H1 (cell line): Measurements from ENCODE around the gene C1QTNF1. TPM values are rescaled to one million over a fixed set of nuclear protein-coding genes. Genes with fewer than 3 reads are reported as not detected.

Experiments
- CTCF ChIA-PET: fragments of 300-600 bp; sonication (Branson Sonifier 250); formaldehyde crosslinking; loops from one replicate; lab custom pipeline; 2021; ENCODE audit not compliant: partially characterized antibody; lab: Charles Lee
- POLR2A ChIA-PET: fragments of 300-600 bp; sonication (Branson Sonifier 250); formaldehyde crosslinking; loops from one replicate; lab custom pipeline; 2021; ENCODE audit warnings: inconsistent platforms; ENCODE audit not compliant: partially characterized antibody; lab: Charles Lee
- DNase-seq, 2 experiments: peaks; one replicate each; pipeline versions ENCODE4 v3.0.0 to v3.0.0-alpha.2; 2010 to 2022; ENCODE audit warnings: low spot score in 2 of 2, low read depth in 1 of 2, mixed read lengths in 1 of 2
- FAIRE-seq: peaks from 2 replicates; lab custom pipeline; 2011; peaks lifted over from hg19 to GRCh38; lab: Jason Lieb, UNC
- H2AFZ ChIP-seq: 2 replicates; pipeline ENCODE4 v1.8.1; 2012; ENCODE audit warnings: low read length, inconsistent platforms
- H2AK5ac ChIP-seq: 2 replicates; pipeline ENCODE4 v1.6.1; 2013; ENCODE audit warnings: low read depth, low read length
- H2BK120ac ChIP-seq: replicated peaks from 2 replicates; pipeline ENCODE3; 2013; ENCODE audit warnings: low read depth, low read length, inconsistent platforms
- H2BK12ac ChIP-seq: 2 replicates; pipeline ENCODE4 v1.6.1; 2013; ENCODE audit warnings: low read depth, low read length
- H2BK15ac ChIP-seq: 2 replicates; pipeline ENCODE4 v1.6.1; 2013; ENCODE audit warnings: low read length
- H2BK20ac ChIP-seq: 2 replicates; pipeline ENCODE4 v1.6.1; 2013; ENCODE audit warnings: low read length
- H2BK5ac ChIP-seq: 2 replicates; pipeline ENCODE4 v1.6.1; 2013; ENCODE audit warnings: low read depth, low read length
- H3K14ac ChIP-seq: 2 replicates; pipeline ENCODE4 v1.6.1; 2013; ENCODE audit warnings: inconsistent platforms; ENCODE audit not compliant: insufficient read length
- H3K18ac ChIP-seq: 2 replicates; pipeline ENCODE4 v1.6.1; 2013; ENCODE audit warnings: low read length; ENCODE audit errors: extremely low read depth
- H3K23ac ChIP-seq: 2 replicates; pipeline ENCODE4 v1.6.1; 2013; ENCODE audit warnings: inconsistent platforms; ENCODE audit not compliant: insufficient read length
- H3K23me2 ChIP-seq: 2 replicates; pipeline ENCODE4 v1.6.1; 2013; ENCODE audit warnings: low read depth, low read length
- H3K27ac ChIP-seq: 2 replicates; pipeline ENCODE4 v1.6.1; 2011; ENCODE audit warnings: low read depth, low read length, inconsistent platforms
- H3K27me3 ChIP-seq, 4 experiments: replicated peaks in 1 of 4; 1 replicate in 1 of 4; 2 replicates in 3 of 4; pipeline versions ENCODE4 v1.6.1 to v1.8.1; 2011 to 2013; ENCODE audit warnings: low read length in 3 of 4, mild to moderate bottlenecking in 3 of 4, inconsistent platforms in 2 of 4, mixed read lengths in 2 of 4, moderate library complexity in 1 of 4; ENCODE audit not compliant: control insufficient read depth in 3 of 4, insufficient read depth in 3 of 4; ENCODE audit errors: extremely low read depth in 1 of 4
- H3K36me3 ChIP-seq, 4 experiments: 2 replicates each; pipeline versions ENCODE4 v1.6.1 to v1.8.1; 2011 to 2013; ENCODE audit warnings: mild to moderate bottlenecking in 4 of 4, low read length in 3 of 4, moderate library complexity in 2 of 4, control low read depth in 1 of 4, inconsistent platforms in 1 of 4; ENCODE audit not compliant: insufficient read depth in 4 of 4, control insufficient read depth in 2 of 4
- H3K4ac ChIP-seq: replicated peaks from 2 replicates; pipeline ENCODE3; 2013; ENCODE audit warnings: low read length, low read depth, mixed read lengths, inconsistent platforms; ENCODE audit not compliant: insufficient read length
- H3K4me1 ChIP-seq, 4 experiments: replicated peaks in 1 of 4; 1 replicate in 1 of 4; 2 replicates in 3 of 4; pipeline versions ENCODE4 v1.6.1 to v1.8.1; 2011 to 2013; ENCODE audit warnings: low read length in 3 of 4, inconsistent platforms in 2 of 4, mixed read lengths in 1 of 4; ENCODE audit not compliant: insufficient read depth in 4 of 4, control insufficient read depth in 3 of 4
- H3K4me2 ChIP-seq, 2 experiments: 2 replicates each; pipeline versions ENCODE4 v1.6.1 to v1.8.1; 2011 to 2013; ENCODE audit warnings: low read depth in 2 of 2, low read length in 2 of 2, control low read depth in 1 of 2, inconsistent platforms in 1 of 2, mild to moderate bottlenecking in 1 of 2; ENCODE audit not compliant: insufficient read depth in 1 of 2
- H3K4me3 ChIP-seq, 4 experiments: fragments of 200-600, 300-600 bp in 1 of 4; sonication (generic), shearing (Covaris generic), sonication (Bioruptor Twin) in 1 of 4; 2 replicates each; pipeline versions ENCODE4 v1.5.1 to v1.8.1; 2011 to 2016; ENCODE audit warnings: low read length in 4 of 4, low read depth in 3 of 4, control low read depth in 2 of 4, inconsistent platforms in 2 of 4, mild to moderate bottlenecking in 2 of 4, mixed read lengths in 1 of 4, moderate library complexity in 1 of 4; ENCODE audit not compliant: insufficient read depth in 2 of 4; ENCODE audit errors: extremely low read depth in 1 of 4
- H3K56ac ChIP-seq: replicated peaks from 2 replicates; pipeline ENCODE3; 2013; ENCODE audit warnings: low read depth, mild to moderate bottlenecking, mixed read lengths, low read length, inconsistent platforms; ENCODE audit not compliant: insufficient read length
- H3K79me1 ChIP-seq: 2 replicates; pipeline ENCODE4 v1.6.1; 2013; ENCODE audit warnings: low read depth, low read length, control low read depth
- H3K79me2 ChIP-seq, 2 experiments: 2 replicates each; pipeline versions ENCODE4 v1.6.1 to v1.8.1; 2012 to 2013; ENCODE audit warnings: low read length in 2 of 2, mild to moderate bottlenecking in 2 of 2, inconsistent platforms in 1 of 2; ENCODE audit not compliant: insufficient read depth in 2 of 2, control insufficient read depth in 1 of 2
- H3K9ac ChIP-seq, 4 experiments: replicated peaks in 1 of 4; 1 replicate in 1 of 4; 2 replicates in 3 of 4; pipeline versions ENCODE4 v1.6.1 to v1.8.1; 2011 to 2013; ENCODE audit warnings: low read depth in 3 of 4, low read length in 3 of 4, control low read depth in 2 of 4, mild to moderate bottlenecking in 2 of 4, moderate library complexity in 2 of 4, inconsistent platforms in 1 of 4; ENCODE audit errors: extremely low read depth in 1 of 4
- H3K9me3 ChIP-seq, 2 experiments: 2 replicates each; pipeline versions ENCODE4 v1.6.1 to v1.8.1; 2012 to 2013; ENCODE audit warnings: mild to moderate bottlenecking in 2 of 2, moderate library complexity in 2 of 2, control low read depth in 1 of 2, inconsistent platforms in 1 of 2, low read depth in 1 of 2, low read length in 1 of 2, mixed read lengths in 1 of 2; ENCODE audit not compliant: insufficient read depth in 2 of 2
- H4K20me1 ChIP-seq, 2 experiments: replicated peaks in 1 of 2; 2 replicates each; pipeline versions ENCODE3 to v1.8.1; 2011 to 2013; ENCODE audit warnings: inconsistent platforms in 2 of 2, low read length in 2 of 2, mild to moderate bottlenecking in 1 of 2; ENCODE audit not compliant: insufficient read depth in 2 of 2, control insufficient read depth in 1 of 2
- H4K5ac ChIP-seq: 2 replicates; pipeline ENCODE4 v1.6.1; 2013; ENCODE audit warnings: low read length, low read depth, mixed read lengths, inconsistent platforms; ENCODE audit not compliant: insufficient read length
- H4K8ac ChIP-seq: 2 replicates; pipeline ENCODE4 v1.8.0; 2013; ENCODE audit warnings: mild to moderate bottlenecking, moderate library complexity, low read length, inconsistent platforms; ENCODE audit not compliant: insufficient read depth; ENCODE audit errors: extremely low read depth
- H4K91ac ChIP-seq: replicated peaks from 2 replicates; pipeline ENCODE3; 2013; ENCODE audit warnings: low read length, mixed read lengths, inconsistent platforms; ENCODE audit not compliant: insufficient read length
- ASH2L ChIP-seq: fragments of 200-600, 300-600 bp; sonication (generic); IDR thresholded peaks from one replicate; pipeline ENCODE4 v1.7.1; 2017; ENCODE audit warnings: low read length
- CBX5 ChIP-seq: fragments of 300-800, 300-1000 bp; sonication (generic); IDR thresholded peaks from 2 replicates; pipeline ENCODE4 v1.7.1; 2016; ENCODE audit warnings: antibody characterized with exemption, low read length, low read depth
- JUN ChIP-seq: IDR thresholded peaks from 2 replicates; pipeline ENCODE4 v1.6.1; 2011; ENCODE audit warnings: low read depth, mild to moderate bottlenecking, improper control_type of control experiment, low read length
- KDM4A ChIP-seq: IDR thresholded peaks from one replicate; pipeline ENCODE4 v1.7.1; 2012; ENCODE audit warnings: low read depth, mild to moderate bottlenecking, moderate library complexity, low read length, inconsistent platforms; ENCODE audit not compliant: severe bottlenecking
- MAFK ChIP-seq: IDR thresholded peaks from 2 replicates; pipeline ENCODE4 v1.6.1; 2012; ENCODE audit warnings: low read depth, mild to moderate bottlenecking, improper control_type of control experiment, low read length
- RBBP5 ChIP-seq: IDR thresholded peaks from 2 replicates; pipeline ENCODE4 v1.7.1; 2012; ENCODE audit warnings: low read depth, mild to moderate bottlenecking, inconsistent platforms, low read length, moderate library complexity, borderline replicate concordance
- SP2 ChIP-seq: IDR thresholded peaks from 2 replicates; pipeline ENCODE4 v1.6.1; 2012; ENCODE audit warnings: mild to moderate bottlenecking, low read length, inconsistent platforms
- TAF7 ChIP-seq: optimal IDR thresholded peaks from 2 replicates; pipeline ENCODE3; 2011; ENCODE audit warnings: low read depth, mild to moderate bottlenecking, inconsistent platforms, low read length, moderate library complexity, borderline replicate concordance
- TCF12 ChIP-seq: IDR thresholded peaks from 2 replicates; pipeline ENCODE4 v1.6.1; 2011; ENCODE audit warnings: low read depth, mild to moderate bottlenecking, low read length
- WGBS, 2 experiments: shearing (Covaris generic) in 1 of 2; methylation state at CpG; one replicate each; pipeline versions ENCODE4 v1.1.6 to v1.1.7; 2013 to 2015; ENCODE audit warnings: low lambda C conversion rate in 2 of 2, mixed read lengths in 2 of 2, inconsistent platforms in 1 of 2, low coverage in 1 of 2, missing lambda C conversion rate in 1 of 2; ENCODE audit not compliant: insufficient replicate concordance in 2 of 2, insufficient coverage in 1 of 2, insufficient read length in 1 of 2; ENCODE audit errors: extremely low coverage in 1 of 2, missing lambda C conversion rate in 1 of 2; 5-methylcytosine and 5-hydroxymethylcytosine counted together
- polyA plus RNA-seq, 7 experiments: library from polyadenylated mRNA; depleted of rRNA in 3 of 7; stranded (reverse) in 5 of 7; unstranded in 2 of 7; fragments of >200 nt in 5 of 7; fragments of 200-250 nt in 2 of 7; gene quantifications; 1 replicate in 5 of 7; 2 replicates in 1 of 7; 4 replicates in 1 of 7; pipeline versions ENCODE4 v1.2.1 to v1.2.3, GENCODE V29; 2011 to 2013; ENCODE audit warnings: missing spikeins in 2 of 7, mixed read lengths in 2 of 7
- total RNA-seq: library from RNA; stranded (reverse); fragmentation: NEBNext Ultra II Directional; extraction: Animal tissue kit (Norgen Biotek cat#: 25700); gene quantifications from 2 replicates; pipeline ENCODE4 v1.2.1, GENCODE V29; 2021

C1QTNF1 gene
- total and polyA plus RNA-seq, 2 of the 8 experiments (the other 6 are each of a cell fraction or from before 2014, with no cell fraction given) = 1.5 to 2.5 TPM

DNA sequence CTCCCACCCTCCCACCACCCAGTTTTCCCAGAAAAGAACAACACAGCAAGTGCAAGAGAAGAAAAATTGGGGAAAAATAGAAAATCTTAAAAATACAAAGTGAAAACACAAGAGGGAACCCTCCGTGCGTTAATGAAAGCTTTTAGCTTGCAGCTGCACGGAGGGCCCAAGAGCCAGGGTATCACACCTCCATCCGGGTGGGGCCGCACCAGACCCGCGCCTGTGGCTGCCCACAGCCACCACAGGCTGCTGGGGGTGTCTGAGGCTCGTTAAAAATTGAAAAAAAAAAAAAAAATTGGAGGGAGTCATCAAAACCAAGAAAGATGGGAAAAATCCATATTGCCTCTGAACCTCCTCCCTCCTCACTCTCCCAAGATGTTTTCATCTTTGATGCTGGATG is 69.3 kb downstream of the C1QTNF1 start:
- TF ChIP-seq KDM4A (no peak), MAFK (no peak), RBBP5 (no peak), TAF7 (no peak), CBX5 (no peak), TCF12 (no peak), SP2 (no peak), JUN (no peak), ASH2L (no peak)
- no peak overlapping the region for H3K27ac ChIP-seq
- 84% methylated on average over 8 of the region's 8 CpGs; no CpG with 5 or more reads in 1 of the 2 experiments for WGBS, 2 experiments
- H3K9me3 ChIP-seq = no peaks in the 10 kb centered on the region
- H2BK15ac ChIP-seq = no peak overlapping the region
- H3K4me2 ChIP-seq = no peak overlapping the region
- CTCF ChIA-PET = interaction anchor here (0.7 to 4.7 kb wide), 12 partner anchors 8 to 308 kb away, joined by 3 to 30 read pairs (median 3); no protein-coding TSS in a partner anchor
- H3K14ac ChIP-seq = no peak overlapping the region
- H3K23ac ChIP-seq = no peak overlapping the region
- no peaks in the 10 kb centered on the region for H3K23me2 ChIP-seq
- H3K36me3 ChIP-seq = no peaks in the 10 kb centered on the region; a peak in 2 of 8 replicates
- H3K79me1 ChIP-seq = no peaks in the 10 kb centered on the region
- no peak overlapping the region for H2AFZ ChIP-seq
- no peak overlapping the region for H2BK120ac ChIP-seq
- H3K4me3 ChIP-seq = no peak overlapping the region
- H4K20me1 ChIP-seq = peaks cover 0 to 1% of the 10 kb centered on the region in 2 experiments
- no peak overlapping the region for H4K91ac ChIP-seq
- H2BK12ac ChIP-seq = no peak overlapping the region
- no peak overlapping the region for H2BK5ac ChIP-seq
- no peak overlapping the region for H3K18ac ChIP-seq
- H4K5ac ChIP-seq = no peak overlapping the region
- no peak overlapping the region for H3K4ac ChIP-seq
- H2AK5ac ChIP-seq = no peak overlapping the region
- H3K9ac ChIP-seq = no peak overlapping the region
- no peak for FAIRE-seq
- no peak for DNase-seq
- H4K8ac ChIP-seq = 0 out of 2 replicates have a peak overlapping the region, but pooled peaks have one; percentile 4
- no peaks in the 10 kb centered on the region for H3K27me3 ChIP-seq
- H3K4me1 ChIP-seq = peaks cover 0 to 14% (median 4%) of the 10 kb centered on the region in 4 experiments; a peak in 5 of 7 replicates
- POLR2A ChIA-PET = interaction anchor here (0.7 to 1.5 kb wide), 4 partner anchors 15 to 1643 kb away, joined by 3 to 4 read pairs (median 3); no protein-coding TSS in a partner anchor
- H2BK20ac ChIP-seq = no peak overlapping the region
- H3K79me2 ChIP-seq = no peaks in the 10 kb centered on the region
- H3K56ac ChIP-seq = no peak overlapping the region
